Hippocampal formation (tissue), 2 donors: ENCODE results near the gene UBE2Q2.
"Not testable (repeated sequence)": the region's sequence is repeated elsewhere in the genome, so short reads cannot be mapped to it uniquely, and the experiment has no call there.

ENCODE experiments used
- DNase-seq, 2 donors: peaks; one replicate each; lab custom pipeline; 2025; lab: John Stamatoyannopoulos, UW

The UBE2Q2 gene

DNA sequence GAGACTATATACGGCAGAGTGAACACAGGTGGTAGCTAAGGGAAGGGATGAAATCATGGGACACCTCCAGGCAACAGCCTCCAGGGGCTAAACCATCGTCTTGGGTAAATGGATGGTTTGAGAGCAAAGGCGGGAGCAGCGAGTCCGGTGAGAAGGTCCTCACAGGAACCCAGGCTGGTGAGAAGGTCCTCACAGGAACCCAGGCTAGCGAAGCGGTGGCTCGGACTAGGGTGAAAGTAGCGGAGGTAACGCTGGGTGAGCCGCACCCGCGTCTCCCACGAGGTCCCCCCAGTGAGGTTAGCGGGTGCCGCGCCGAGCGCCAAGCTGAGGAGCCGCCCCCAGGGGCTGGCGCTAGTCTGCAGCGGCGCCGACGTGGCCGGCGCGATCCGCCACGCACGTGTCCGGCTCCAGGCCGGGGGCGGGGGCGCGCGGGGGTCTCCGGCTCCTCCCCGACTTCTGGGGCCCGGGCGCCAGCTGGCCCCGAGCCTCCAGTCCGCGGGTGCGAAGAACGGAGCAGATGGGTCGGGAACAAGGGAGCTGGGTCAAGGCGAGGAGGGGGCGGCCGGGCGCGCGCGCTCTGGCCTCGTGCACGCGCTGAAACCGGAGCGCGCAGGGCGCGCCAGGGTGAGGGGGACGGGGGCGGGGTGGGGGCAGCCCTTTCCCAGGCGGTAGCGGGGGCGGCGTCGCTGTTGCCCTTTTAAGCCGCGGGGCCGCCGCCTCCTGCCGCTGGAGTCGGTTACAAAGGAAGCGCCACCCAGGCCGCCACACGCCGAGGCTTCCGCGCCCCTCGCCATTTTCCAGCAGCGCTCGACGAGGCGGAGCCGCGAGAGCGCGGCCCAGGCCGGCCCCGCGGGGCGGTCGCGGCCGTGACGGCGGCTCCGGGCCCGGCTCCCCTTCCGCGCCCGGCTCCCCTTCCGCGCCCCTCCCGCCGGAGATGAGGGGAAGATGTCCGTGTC is at the start of gene UBE2Q2:
Gene UBE2Q2, plus strand, starts transcription at position 726 of the 956 bp plus-strand sequence. Its CDS starts 220 bp downstream, at position 946.
- peak; percentile 21 to 36 for DNase-seq

- DNase-seq = no peak
These were observed 46.9 kb upstream of the UBE2Q2 start for GRCh38 chr15:75796321-75796720.

GRCh38 chr15:75797146-75797545 is 46.1 kb upstream of the UBE2Q2 start:
- DNase-seq = not testable (repeated sequence)

GRCh38 chr15:75799190-75799589 is 44.1 kb upstream of the UBE2Q2 start:
- DNase-seq = no peak

DNA sequence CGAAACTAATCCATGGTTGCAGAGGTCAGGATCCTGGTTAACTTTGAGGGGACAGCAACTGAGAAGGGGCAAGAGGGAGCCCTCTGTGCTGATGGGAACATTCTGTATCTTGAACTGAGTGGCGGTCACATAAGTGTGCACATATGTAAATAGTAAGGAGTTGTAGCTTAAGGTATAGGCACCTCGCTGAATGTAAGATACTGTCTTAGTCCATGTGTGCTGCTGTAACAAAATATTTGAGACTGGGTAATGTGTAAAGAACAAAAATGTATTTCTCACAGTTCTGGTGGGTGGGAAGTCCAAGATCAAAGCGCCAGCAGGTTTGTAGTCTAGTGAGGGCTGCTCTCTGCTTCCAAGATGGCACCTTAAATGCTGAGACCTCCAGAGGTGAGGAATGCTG is 42.8 kb upstream of the UBE2Q2 start:
- not testable (repeated sequence) for DNase-seq

DNA sequence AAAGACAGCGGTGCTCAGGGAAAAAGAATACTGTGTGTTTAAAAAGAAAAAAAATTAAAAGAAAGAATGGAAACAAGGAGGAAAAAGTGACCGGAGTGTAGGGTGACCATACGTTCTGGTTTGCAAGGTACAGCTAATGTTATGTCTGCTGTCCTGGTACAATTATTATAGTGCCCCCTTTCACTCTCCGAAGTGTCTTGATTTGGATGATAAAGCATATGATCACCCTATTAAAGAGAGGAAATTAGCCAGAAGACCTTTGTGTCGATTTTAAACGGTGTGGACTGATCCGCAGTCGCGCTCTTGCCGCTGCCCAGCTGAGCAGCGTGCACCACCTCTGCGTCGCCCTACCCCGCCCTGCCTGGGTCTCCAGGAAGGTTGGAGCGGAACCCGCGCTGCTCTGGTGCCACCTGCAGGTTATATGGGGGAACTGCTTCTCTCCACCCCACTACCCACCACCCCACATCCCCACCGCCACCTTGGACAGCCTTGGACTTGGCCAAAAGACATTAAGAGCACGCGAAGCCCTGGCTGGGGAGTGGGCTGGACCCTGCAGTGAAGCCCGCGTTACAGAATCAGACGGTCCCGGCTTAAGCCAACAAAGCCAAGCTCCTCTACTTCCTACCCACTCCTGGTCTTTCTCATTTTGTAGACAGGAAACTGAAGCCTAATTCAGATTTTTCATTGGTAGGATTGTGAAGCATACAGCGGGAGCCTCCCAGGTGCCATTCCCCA is 41.2 kb upstream of the UBE2Q2 start:
- peak; percentile 31 to 63 for DNase-seq

- not testable (repeated sequence) for DNase-seq
These were observed 35.8 kb upstream of the UBE2Q2 start for GRCh38 chr15:75807486-75807885.

DNA sequence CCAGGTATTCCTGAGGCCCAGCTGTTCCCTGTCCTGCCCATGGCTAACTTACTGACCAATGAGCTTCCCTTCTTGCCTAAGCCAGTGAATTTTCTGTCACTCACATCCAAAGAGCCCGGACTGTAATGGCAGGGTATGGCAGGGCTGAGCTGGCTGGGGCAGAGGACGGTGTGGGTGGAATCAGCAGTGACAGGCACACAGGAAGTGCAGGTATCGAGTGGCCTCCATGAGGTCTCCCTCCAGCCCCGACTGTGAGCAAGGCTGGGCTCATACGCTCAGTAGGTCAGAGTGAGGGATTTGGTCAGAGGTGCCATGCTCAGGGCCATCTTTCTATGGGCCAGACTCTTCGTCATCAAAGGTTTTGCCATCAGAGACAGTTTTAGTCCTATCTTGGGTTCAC is 35.2 kb upstream of the UBE2Q2 start:
- DNase-seq = not testable (repeated sequence)

DNA sequence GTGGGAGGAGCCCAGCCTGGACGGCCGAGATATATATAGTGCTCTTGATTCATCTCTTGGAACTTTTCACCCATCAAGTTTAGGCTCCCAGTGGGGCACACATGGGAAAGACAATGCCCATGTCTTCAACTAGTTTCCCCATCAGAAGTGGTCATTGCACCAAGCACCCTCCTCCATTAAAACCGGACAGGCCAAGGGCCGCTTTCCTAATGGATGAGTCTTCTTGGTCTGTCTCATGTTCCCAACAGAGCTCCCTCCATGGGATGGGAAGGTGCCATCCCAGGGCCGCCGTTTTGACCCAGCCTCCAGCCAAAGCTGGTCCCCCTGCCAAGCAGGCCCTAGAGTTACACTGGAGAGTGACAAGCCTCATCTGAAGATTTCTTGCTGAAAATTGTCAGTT is 34.7 kb upstream of the UBE2Q2 start:
- DNase-seq = no peak

- no peak for DNase-seq
These were observed 33.1 kb upstream of the UBE2Q2 start for GRCh38 chr15:75809986-75810750.

DNA sequence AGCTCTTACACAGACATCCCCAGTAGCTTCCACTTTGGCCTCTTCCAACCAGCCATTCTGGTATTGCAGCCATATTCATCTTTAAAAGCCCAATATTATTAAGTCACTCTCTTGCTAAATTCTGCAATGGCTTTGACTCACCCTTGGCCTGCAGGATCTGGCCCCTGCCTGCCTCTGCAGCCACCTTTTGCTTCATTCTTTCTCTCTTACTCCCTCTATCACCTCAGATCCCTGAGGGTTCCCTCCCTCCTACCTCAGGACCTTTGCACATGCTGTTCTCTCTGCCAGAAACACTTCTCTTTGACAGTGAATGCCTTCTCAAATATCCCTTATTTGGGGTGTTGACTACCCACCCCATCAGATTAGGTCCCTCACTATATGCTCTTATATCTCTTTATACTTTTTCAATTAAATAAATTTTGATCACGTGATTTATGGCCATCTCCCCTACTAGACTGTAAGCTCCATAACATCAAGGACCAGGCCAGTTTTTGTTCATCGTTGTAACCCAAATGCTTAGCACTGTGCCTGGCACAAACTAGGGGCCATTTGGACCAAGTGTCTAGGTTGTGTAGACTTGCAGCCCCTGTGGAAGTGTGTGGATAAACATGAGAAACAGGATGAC is 32.3 kb upstream of the UBE2Q2 start:
- no peak for DNase-seq

DNA sequence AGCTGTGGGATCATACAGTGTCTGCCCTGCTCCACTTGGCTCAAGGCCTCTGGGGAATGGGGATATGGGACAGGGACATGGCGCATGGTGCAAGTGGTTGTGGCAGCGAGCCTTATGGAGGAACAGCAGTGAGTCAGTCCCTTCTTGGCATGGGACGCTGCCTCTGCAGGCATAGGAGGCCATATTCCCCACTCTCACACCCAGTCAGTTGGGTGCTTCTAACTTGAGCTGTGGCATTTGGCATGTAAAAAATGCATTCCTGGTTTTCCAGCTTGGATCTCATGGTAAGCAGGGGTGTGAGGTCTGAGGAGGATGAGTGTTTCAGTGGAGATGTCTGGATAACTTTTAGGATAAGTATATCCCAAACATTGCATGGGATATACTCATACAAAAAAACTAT is 31.6 kb upstream of the UBE2Q2 start:
- DNase-seq = no peak

DNA sequence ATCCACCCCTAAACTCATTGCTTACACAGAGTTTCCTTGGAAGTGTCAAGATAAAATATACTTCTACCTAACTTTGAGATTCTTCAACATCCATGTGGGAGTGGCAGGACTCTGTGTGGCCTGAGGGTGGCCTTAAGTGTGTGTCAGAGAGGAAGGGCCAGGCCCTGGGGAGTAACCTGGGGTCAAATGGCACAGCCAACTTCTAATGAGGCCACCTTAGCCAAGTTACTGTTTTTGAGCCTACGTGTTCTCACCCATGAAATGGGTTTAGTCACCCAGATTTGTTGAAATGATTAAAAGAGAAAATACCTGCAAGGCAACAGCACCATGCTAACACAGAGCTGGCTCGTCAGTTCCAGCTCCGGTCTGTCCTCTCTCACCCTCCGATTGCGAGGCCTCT is 28.5 kb upstream of the UBE2Q2 start:
- no peak for DNase-seq

GRCh38 chr15:75815811-75816719 is 27.2 kb upstream of the UBE2Q2 start:
- no peak for DNase-seq

DNA sequence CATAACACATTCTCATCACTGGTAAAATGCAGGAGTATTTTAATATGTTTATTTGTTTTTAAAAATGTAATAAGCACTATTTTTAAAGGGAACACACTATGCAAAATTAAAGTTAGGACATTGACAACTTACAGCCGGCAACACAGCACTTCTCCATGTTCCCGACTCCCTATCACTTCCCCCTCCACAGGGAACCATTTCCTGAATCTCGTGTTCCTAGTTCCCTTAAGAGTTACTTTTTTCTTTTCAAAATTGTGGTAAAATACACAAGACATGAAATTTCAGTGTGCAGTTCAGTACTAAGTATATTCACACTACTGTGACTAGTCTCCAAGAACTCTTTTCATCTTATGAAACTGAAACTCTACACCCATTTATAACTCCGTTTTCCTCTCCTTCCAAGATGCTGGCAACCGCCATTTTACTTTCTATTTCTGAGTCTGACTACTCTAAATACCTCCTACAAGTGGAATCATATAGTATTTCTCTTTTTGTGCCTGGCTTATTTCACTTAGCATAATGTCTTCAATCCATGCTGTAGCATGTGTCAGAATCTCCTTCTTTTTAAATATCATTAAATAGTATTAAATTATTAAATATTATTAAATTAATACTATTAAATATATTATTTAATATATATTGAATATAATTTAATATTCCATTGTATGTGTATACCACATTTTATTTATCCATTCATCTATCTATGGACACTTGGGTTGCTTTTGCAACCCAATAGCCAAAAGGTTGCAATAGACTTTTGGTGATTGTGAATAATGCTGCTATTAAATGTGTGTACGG is 25.9 kb upstream of the UBE2Q2 start:
- DNase-seq = no peak

DNA sequence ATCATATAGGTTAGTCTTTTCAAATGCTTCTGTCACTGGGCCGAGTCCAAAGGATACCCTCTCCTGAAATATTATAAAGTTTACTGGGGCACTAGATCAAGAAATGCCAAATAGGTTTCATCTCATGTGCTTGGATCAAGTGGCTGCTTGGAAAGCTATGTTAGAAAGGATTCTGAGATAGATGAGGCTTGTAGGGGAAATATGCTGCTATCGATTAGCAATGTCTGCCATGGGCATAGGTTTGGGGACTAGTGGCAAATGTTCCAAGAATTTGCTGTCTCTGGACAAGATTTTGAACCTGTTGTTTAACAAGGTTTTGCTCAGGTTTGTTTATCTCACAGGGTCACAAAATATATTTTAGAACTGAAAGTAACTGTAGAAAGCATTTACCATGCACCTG is 23.0 kb upstream of the UBE2Q2 start:
- DNase-seq = no peak

DNA sequence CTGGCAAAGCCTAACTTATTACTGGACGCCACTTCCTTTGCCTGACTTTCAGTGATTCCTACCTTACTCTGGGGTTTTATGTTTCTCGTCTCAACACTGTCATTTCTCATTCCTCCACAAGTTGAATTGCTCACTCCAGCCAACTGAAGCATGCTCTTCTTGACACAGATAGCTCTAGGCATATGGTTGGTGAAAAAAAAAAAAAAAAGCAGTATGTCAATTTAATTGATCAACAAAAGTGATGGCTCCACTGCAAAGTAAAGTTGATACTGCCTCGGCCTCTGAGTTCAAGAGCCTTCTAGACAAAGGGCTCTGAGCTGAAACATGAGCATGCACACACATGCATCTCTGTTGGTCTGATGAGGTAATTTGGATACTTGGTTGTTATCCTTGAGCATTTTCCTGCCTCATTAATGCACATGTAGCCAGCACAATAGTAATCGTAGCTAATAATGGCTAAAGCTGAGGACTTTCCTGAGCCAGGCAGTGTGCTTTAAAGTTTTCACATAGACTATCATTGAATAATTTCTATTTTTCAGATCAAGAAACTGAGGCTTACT is 21.4 kb upstream of the UBE2Q2 start:
- no peak for DNase-seq

DNA sequence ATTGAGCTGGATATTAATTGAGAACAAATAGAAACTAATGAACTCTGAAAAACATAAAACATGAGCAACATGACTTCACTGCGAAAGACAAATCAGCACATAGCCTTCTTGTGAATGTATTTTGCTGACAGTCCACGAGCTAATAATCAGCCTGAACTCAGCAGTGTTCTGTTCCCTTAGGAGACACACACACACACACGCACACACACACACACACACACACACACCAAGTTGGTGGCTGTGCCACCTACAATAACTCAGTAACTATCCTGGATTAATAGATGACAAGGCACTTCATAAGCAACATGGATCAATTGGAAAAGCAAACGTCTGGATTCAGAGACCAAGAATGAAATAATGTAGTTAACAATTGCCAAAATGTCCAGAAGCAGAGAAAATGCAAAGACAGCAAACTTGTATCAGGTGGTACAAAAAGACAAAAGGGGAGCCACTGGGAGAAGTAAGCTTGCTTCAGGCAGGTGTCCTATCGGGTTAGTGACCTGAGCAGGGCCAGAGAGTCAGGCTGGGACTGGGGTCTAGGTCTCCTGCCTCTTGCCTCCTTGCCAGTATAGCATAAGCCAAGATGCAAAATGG is 20.5 kb upstream of the UBE2Q2 start:
- DNase-seq = no peak
